Motor neuron (in vitro differentiated cells): ENCODE measurements around the gene CPNE8. TPM values are rescaled to one million over a fixed set of nuclear protein-coding genes. Genes with fewer than 3 reads are reported as not detected.
"Not testable (repeated sequence)": the region's sequence is repeated elsewhere in the genome, so short reads cannot be mapped to it uniquely, and the experiment has no call there.

Experiments
- ATAC-seq, 8 experiments: fragments of 200-7000 bp; cut with Tn5 transposase; replicated peaks in 6 of 8; 2 replicates each; pipeline ENCODE4 v1.8.0; 2021; ENCODE audit warnings: mild to moderate bottlenecking in 8 of 8, moderate library complexity in 8 of 8
- H3K27ac ChIP-seq, 2 donors: fragments of 250-450 bp; sonication (Bioruptor Pico); 2 replicates each; pipeline ENCODE4 v1.9.0; 2021; ENCODE audit warnings: antibody characterized with exemption in 2 of 2, mild to moderate bottlenecking in 2 of 2, moderate library complexity in 1 of 2
- H3K4me1 ChIP-seq, 2 donors: fragments of 250-450 bp; sonication (Bioruptor Pico); replicated peaks in 1 of 2; 2 replicates each; pipeline ENCODE4 v1.6.1; 2021; ENCODE audit warnings: antibody characterized with exemption in 2 of 2, mild to moderate bottlenecking in 2 of 2, moderate library complexity in 1 of 2
- H3K4me3 ChIP-seq, 5 donors: fragments of 250-450 bp; sonication (Bioruptor Pico); 2 replicates each; pipeline ENCODE4 v1.9.0; 2021; ENCODE audit warnings: antibody characterized with exemption in 5 of 5, mild to moderate bottlenecking in 5 of 5, moderate library complexity in 4 of 5
- WGBS, 10 experiments: fragments of 450-650 bp; shearing (Covaris generic); methylation state at CpG; one replicate each; pipeline ENCODE4 v1.0.0; 2022; 5-methylcytosine and 5-hydroxymethylcytosine counted together
- in situ Hi-C, 9 experiments: fragments of 400-800 bp; cut with MboI; loops; one replicate each; pipeline ENCODE4 v1.15.0; 2021; ENCODE audit warnings: low sequenced_read_pairs in 9 of 9, low pct_unique_long_range_greater_than_20kb in 2 of 9; ENCODE audit not compliant: unreplicated experiment in 9 of 9
- total RNA-seq, 8 experiments: library from RNA; unstranded; fragments of 300-600 nt; gene quantifications; 2 replicates each; pipeline versions ENCODE4 v1.2.3 to v1.2.4, GENCODE V29; 2022

The CPNE8 gene
- total RNA-seq, 8 experiments from 2014 or later: 2.5 to 32.5 (median 4.1) TPM

DNA sequence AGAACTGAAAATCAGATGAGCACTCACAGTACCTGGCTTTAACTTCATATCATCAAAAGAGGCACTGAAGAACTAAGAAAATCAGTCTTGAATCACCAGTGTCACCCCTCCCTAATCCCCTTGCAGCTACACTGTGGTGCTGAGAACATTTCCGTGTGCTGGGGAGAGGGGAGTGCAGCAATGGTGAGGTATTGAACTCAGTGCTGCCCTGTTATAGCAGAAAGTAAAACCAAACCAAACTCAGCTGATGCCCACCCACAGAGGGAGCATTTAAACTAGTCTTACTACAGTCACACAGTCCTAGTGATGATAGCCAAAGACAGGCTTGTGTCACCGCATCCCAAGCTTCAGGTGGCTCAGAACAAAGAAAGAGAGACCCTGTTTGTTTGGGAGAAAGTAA lies 122.1 kb downstream of the CPNE8 start:
- in situ Hi-C loops: loop anchor here in 1 of 9 experiments (25.0 kb wide), 1 partner anchor 96 kb away; no protein-coding TSS in a partner anchor
- Histone ChIP-seq H3K27ac (no peak overlapping the region), H3K4me3 (no peak overlapping the region), H3K4me1 (no peaks in the 10 kb centered on the region)
- ATAC-seq: no peak
- 0 to 100% (median 35%) methylated on average over 1 to 2 of the region's 2 CpGs; no CpG with 5 or more reads in 4 of the 10 experiments for WGBS, 10 experiments

DNA sequence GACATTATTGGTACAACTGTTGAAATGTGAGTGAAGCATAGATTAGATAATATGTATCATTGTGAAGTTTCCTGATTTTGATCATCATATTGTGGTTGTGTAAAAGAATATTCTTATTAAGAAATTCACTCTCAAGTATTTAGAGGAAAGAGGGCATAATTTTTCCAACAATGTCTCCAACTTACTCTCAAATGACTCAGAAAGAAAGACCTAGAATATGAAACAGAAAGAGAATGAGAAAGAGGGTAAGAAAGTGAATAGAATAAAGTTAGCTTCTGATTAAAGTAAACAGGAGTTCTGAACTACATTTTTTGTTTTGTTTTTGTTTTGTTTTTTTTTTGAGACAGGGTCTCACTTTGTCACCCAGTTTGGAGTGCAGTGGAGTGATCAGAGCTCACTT lies 123.0 kb downstream of the CPNE8 start:
- in situ Hi-C loops: loop anchor here in 1 of 9 experiments (25.0 kb wide), 1 partner anchor 95 kb away; no protein-coding TSS in a partner anchor

DNA sequence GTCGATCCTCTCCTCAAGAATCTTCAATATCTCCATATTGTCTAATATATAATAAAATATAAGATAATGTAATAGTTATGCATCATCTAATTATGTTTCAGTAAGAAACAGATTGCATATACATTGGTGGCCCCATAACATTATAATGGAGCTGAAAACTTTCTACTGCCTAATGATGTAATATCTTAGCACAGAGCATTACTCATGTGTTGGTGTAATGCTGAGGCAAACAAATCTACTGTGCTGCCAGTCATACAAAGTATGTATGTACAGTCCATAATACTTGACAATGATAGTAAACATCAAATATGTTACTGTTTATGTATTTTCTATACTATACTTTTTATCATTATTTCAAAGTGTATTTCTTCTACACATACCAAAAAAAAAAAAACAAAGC lies 128.7 kb downstream of the CPNE8 start:
- H3K27ac ChIP-seq: no peak overlapping the region
- in situ Hi-C loops: loop anchor here in 1 of 9 experiments (25.0 kb wide), 1 partner anchor 89 kb away; no protein-coding TSS in a partner anchor
- H3K4me1 ChIP-seq: no peaks in the 10 kb centered on the region
- H3K4me3 ChIP-seq: no peak overlapping the region
- peak in 2 of 8 experiments; percentile 32 to 57 for ATAC-seq
- WGBS, 10 experiments: 17 to 100% (median 92%) methylated on average over 1 of the region's 1 CpG; no CpG with 5 or more reads in 6 of the 10 experiments

More for the DNA sequence above, 123.0 kb downstream of the CPNE8 start:
- Histone ChIP-seq H3K4me1 (no peaks in the 10 kb centered on the region), H3K27ac (no peak overlapping the region), H3K4me3 (no peak overlapping the region)
- ATAC-seq: no peak

DNA sequence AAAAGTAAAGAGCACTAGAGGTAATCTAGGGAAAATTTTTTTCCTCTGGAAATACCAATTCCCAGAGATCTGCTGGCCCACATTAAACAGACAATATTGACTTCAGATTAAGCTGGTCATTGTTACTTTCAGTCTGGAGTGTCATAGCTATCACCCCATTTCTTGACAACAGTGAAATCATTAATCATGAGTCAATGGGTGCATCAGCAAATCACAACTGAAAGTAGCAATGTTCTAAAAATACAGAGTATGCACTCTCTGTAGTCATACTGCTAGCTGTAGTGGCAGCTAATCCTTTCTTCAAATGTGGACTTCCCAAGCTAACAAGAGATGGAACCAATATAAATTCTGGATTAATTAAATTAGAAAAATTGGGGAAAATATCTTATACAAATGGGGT lies 129.9 kb downstream of the CPNE8 start:
- peak in 1 of 8 experiments; percentile 53 for ATAC-seq
- H3K4me3 ChIP-seq: no peak overlapping the region
- in situ Hi-C loops: loop anchor here in 1 of 9 experiments (25.0 kb wide), 1 partner anchor 88 kb away; no protein-coding TSS in a partner anchor
- no peak overlapping the region for H3K27ac ChIP-seq
- no peaks in the 10 kb centered on the region for H3K4me1 ChIP-seq

DNA sequence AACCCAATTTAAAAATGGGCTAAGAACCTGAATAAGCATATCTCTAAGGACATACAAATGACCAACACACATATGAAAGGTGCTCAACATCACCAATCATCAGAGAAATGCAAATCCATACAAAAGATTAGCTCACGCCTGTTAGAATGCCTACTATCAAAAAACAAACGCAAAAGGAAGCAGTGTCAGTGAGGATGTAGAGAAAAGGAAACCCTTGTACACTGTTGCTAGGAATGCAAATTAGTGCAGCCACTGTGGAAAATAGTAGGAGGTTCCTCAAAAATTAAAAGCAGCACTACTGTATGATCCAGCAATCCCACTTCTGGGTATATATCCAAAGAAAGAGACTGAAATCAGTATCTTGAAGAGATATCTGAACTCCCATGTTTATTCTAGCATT lies 133.0 kb downstream of the CPNE8 start:
- H3K4me3 ChIP-seq: no peak overlapping the region
- in situ Hi-C loops: no loop called here
- WGBS, 10 experiments: 54 to 100% (median 86%) methylated on average over 1 to 2 of the region's 2 CpGs; no CpG with 5 or more reads in 3 of the 10 experiments
- ATAC-seq: no peak
- H3K27ac ChIP-seq: no peak overlapping the region
- H3K4me1 ChIP-seq: no peaks in the 10 kb centered on the region

DNA sequence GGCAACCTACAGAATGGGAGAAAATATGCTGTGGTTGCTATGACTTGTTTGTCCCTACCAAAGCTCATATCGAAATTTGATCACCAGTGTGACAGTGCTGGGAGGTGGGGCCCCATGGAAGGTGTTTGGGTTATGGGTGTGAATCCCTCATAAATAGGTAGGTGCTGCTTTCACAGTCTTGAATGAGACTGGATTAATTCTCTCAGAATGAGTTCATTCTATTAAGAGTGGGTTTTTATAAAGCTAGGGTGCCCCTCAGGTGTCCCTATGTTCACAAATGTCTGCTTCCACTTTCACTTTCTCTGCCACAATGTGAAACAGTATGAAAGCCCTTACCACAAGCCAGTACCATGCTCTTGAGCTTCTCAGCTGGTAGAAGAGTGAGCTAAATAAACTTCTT lies 133.5 kb downstream of the CPNE8 start:
- no peak overlapping the region for H3K27ac ChIP-seq
- peak in 1 of 8 experiments; percentile 36 for ATAC-seq
- no peak overlapping the region for H3K4me3 ChIP-seq
- 0 to 100% (median 80%) methylated on average over 1 of the region's 1 CpG; no CpG with 5 or more reads in 2 of the 10 experiments for WGBS, 10 experiments
- in situ Hi-C loops: no loop called here
- no peaks in the 10 kb centered on the region for H3K4me1 ChIP-seq

DNA sequence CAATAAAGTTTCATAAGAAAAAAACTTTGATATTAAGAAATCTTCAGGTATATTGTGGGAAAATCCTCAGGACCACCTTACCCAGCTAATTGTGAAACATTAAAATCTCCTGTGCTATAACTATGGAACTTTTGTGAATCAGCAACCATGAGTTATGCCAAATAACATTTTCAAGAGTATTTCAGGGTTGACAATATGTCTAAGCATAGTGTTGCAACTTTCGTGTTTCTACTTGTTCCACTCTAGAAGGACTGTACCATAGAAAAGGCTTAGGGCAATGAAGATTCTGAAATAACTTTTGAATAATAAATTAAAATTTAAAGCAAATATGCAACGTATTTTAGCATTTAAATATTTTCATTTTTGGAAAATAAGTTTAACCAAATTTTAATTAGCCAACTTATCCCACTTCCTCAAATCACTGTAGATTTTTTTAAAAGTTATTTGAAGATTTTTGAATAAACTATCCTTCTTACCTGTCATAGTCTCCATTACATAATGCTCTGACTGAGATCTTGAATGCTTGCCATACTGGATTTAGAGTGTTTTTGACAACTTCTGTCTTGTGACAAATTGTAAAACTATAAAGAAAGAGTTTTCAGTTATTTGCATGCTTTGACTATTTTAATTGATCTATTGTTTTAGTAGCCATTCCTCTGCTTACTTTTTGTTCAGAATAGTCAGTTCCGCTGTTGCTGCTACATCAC lies 143.6 kb downstream of the CPNE8 start:
- WGBS, 10 experiments: 28 to 100% (median 90%) methylated on average over 2 to 3 of the region's 3 CpGs
- Histone ChIP-seq H3K4me1 (no peaks in the 10 kb centered on the region), H3K4me3 (no peak overlapping the region), H3K27ac (no peak overlapping the region)
- in situ Hi-C loops: no loop called here
- no peak for ATAC-seq

DNA sequence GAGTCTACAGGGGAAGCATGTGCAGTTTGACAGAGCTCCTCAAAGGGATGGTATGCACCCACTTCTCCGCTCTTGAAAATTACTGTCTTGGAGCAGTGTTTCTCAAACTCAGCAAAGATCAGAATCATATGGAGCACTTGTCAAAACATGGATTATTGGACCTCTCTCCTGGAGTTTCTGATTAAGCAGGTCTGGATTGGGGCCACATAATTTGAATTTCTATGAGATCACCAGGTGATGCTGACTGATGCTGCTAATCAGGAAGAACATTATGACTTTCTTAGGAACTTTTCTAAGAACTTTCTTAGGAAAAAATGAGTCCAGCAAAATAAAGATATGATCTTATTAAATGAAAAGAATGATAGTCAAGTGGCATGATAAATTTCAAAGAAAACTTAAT lies 144.3 kb downstream of the CPNE8 start:
- WGBS, 10 experiments: 43 to 100% (median 92%) methylated on average over 1 of the region's 1 CpG; no CpG with 5 or more reads in 4 of the 10 experiments
- Histone ChIP-seq H3K27ac (no peak overlapping the region), H3K4me1 (no peaks in the 10 kb centered on the region), H3K4me3 (no peak overlapping the region)
- ATAC-seq: no peak
- in situ Hi-C loops: no loop called here

DNA sequence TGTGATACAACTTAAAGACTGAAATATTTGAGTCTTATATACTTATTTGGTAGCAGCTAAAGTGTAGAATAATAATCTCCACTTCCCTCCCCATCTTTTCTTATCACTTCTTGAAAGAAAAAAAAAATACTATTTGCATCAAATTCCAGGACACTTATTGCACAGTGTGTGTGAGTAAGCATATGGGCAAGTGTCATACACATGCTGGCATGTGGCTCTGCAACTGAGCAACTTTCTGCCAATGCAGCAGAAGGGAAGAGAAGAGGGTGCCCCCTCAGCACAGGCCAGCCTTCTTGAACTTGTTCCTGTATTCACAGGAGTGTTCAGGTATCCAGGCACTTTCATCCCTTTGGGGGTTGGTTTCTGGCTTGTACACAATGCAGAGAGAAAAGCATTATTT lies 145.8 kb downstream of the CPNE8 start:
- in situ Hi-C loops: no loop called here
- no peak for ATAC-seq
- Histone ChIP-seq H3K27ac (no peak overlapping the region), H3K4me3 (no peak overlapping the region), H3K4me1 (no peaks in the 10 kb centered on the region)

DNA sequence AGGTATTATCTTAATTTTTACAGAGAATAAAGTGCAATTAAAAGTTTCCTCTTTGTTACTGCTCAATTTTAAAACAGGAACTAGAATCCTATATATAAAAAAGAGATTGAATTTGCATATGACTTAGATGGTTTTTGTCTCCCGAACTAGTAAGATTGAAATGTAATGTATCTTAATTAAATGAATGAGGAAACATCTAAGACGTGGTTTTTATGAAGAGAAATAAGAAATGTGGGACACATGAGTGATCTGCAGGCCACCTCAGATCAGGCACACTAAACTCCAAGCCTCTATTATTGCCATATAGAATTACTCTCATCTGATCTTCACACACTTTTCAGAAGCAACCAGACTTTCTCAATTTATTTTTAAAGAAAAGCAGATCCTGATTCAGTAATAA lies 158.6 kb downstream of the CPNE8 start:
- H3K27ac ChIP-seq: no peak overlapping the region
- H3K4me3 ChIP-seq: no peak overlapping the region
- WGBS, 10 experiments: 17 to 92% (median 30%) methylated on average over 1 to 2 of the region's 2 CpGs; no CpG with 5 or more reads in 3 of the 10 experiments
- in situ Hi-C loops: no loop called here
- H3K4me1 ChIP-seq: no peaks in the 10 kb centered on the region
- ATAC-seq: no peak

DNA sequence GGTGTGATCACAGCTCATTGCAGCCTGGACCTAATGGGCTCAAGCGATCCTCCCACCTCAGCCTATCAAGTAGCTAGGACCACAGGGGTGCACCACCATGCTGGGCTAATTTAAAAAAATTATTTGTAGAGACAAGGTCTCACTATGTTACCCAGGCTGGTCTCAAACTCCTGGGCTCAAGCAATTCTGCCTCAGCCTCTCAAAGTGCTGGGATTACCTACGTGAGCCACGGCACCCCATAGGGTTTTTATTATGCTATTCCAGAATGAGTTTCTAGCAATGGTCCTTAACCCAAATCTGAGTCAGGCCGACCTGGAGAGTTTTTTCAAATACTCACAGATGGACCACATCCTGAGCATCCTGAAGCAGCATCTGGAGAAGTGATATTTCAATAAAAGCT lies 159.8 kb downstream of the CPNE8 start:
- 0 to 78% (median 53%) methylated on average over 1 to 4 of the region's 4 CpGs; no CpG with 5 or more reads in 3 of the 10 experiments for WGBS, 10 experiments

DNA sequence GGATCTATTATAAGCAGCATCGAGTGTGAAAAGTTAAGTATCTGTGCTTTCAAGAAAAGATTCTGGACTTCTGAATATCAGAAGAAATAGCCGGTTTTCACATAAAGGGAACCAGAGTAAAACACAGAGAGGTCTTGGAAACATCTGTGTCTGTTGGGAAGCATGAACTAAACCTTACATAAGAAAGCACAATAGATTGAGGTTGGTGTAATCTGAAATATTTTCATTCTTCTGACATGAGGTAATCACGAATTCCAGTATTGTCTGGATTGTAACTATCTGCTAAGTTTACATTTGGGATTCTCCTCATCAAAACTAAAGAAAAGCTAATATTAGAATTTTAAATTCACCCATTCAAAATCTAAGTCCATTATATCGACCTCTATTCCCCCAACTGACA lies 161.3 kb downstream of the CPNE8 start:
- H3K4me1 ChIP-seq: no peaks in the 10 kb centered on the region
- WGBS, 10 experiments: 5 to 86% (median 46%) methylated on average over 2 to 4 of the region's 4 CpGs
- H3K27ac ChIP-seq: no peak overlapping the region
- no peak overlapping the region for H3K4me3 ChIP-seq
- peak in 1 of 8 experiments; percentile 42 for ATAC-seq
- in situ Hi-C loops: no loop called here

More for the DNA sequence above, 159.8 kb downstream of the CPNE8 start:
- H3K4me3 ChIP-seq: no peak overlapping the region
- no peak overlapping the region for H3K27ac ChIP-seq
- in situ Hi-C loops: no loop called here
- ATAC-seq: no peak
- no peaks in the 10 kb centered on the region for H3K4me1 ChIP-seq

DNA sequence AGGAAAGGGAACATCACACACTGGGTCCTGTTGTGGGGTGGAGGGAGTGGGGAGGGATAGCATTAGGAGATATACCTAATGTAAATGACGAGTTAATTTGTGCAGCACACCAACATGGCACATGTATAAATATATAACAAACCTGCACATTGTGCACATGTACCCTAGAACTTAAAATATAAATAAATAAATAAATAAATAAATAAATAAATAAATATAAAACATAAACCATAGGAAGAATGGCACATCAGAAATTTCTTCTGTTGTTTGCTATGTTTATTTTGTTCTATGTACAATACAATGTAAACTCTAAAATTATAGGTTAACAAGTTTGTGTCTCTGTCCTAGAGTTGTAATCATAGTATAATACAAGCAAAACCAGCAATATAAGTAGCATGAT lies 162.9 kb downstream of the CPNE8 start:
- in situ Hi-C loops, ATAC-seq: not testable (repeated sequence)
- WGBS, 10 experiments: 20 to 100% (median 100%) methylated on average over 1 of the region's 1 CpG; no CpG with 5 or more reads in 2 of the 10 experiments

DNA sequence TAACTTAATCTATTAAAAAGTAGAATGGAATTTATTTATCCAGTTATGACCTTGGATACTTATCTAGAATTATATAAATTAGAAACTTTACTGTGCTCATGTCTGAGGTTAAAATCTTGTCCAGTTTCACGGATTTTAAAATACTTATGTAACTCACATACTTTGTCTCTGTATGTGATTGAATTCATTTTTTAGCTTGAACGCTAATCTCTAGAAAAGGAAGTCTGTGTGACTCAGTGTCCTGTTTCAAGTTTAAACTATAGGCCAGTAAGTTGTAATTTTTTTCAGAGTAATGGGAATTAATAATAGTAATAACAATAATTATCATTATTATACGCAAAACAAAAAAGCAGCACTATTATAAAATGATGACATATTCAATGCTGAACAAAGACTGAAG lies 168.6 kb downstream of the CPNE8 start:
- 24 to 100% (median 93%) methylated on average over 1 to 3 of the region's 3 CpGs; no CpG with 5 or more reads in 1 of the 10 experiments for WGBS, 10 experiments
- in situ Hi-C loops: no loop called here
- no peak overlapping the region for H3K4me3 ChIP-seq
- ATAC-seq: no peak
- no peak overlapping the region for H3K27ac ChIP-seq
- H3K4me1 ChIP-seq: no peaks in the 10 kb centered on the region

More for the DNA sequence above, 162.9 kb downstream of the CPNE8 start:
- H3K27ac ChIP-seq, H3K4me1 ChIP-seq, H3K4me3 ChIP-seq: not testable (repeated sequence)
